Heart left ventricle (tissue), 16 donors: ENCODE measurements around the gene MICU1. TPM values are rescaled to one million over a fixed set of nuclear protein-coding genes. Genes with fewer than 3 reads are reported as not detected.
A peak's percentile ranks its signal among the peaks of the same experiment; 100 is the strongest.

Experiments used
- ATAC-seq, 4 donors: fragments of 200-7000 bp; cut with Tn5 transposase; one replicate each; pipeline ENCODE4 v1.9.1; 2020 to 2022; ENCODE audit warnings: moderate library complexity in 4 of 4, mild to moderate bottlenecking in 3 of 4, moderate number of reproducible peaks in 1 of 4
- DNase-seq, 5 donors: peaks; one replicate each; pipeline ENCODE4 v3.0.0-alpha.2; 2020
- H3K27ac ChIP-seq, 12 donors: fragments of 200-600 bp; sonication (generic) in 4 of 12; one replicate each; pipeline versions ENCODE4 v1.5.0 to v1.8.0; 2016 to 2022; ENCODE audit warnings: mild to moderate bottlenecking in 2 of 12
- H3K27me3 ChIP-seq, 9 donors: fragments of 200-600 bp; sonication (generic) in 2 of 9; one replicate each; pipeline versions ENCODE4 v1.5.1 to v1.8.0; 2016 to 2022; ENCODE audit warnings: mild to moderate bottlenecking in 3 of 9
- H3K36me3 ChIP-seq, 9 donors: fragments of 200-600 bp; sonication (generic) in 2 of 9; one replicate each; pipeline versions ENCODE4 v1.5.0 to v1.8.0; 2018 to 2022; ENCODE audit warnings: mild to moderate bottlenecking in 2 of 9
- H3K4me1 ChIP-seq, 12 donors: fragments of 200-600 bp; sonication (generic) in 4 of 12; one replicate each; pipeline versions ENCODE4 v1.5.0 to v1.8.0; 2016 to 2022; ENCODE audit warnings: mild to moderate bottlenecking in 3 of 12
- H3K4me3 ChIP-seq, 12 donors: fragments of 200-600 bp; sonication (generic) in 4 of 12; one replicate each; pipeline versions ENCODE4 v1.5.0 to v1.8.0; 2017 to 2022; ENCODE audit warnings: mild to moderate bottlenecking in 9 of 12, moderate library complexity in 4 of 12
- H3K9me3 ChIP-seq, 12 donors: fragments of 200-600 bp; sonication (generic) in 4 of 12; one replicate each; pipeline versions ENCODE4 v1.5.0 to v1.8.0; 2016 to 2022; ENCODE audit warnings: mild to moderate bottlenecking in 1 of 12
- POLR2A ChIP-seq, 2 donors: fragments of 450-650 bp; IDR thresholded peaks; one replicate each; pipeline ENCODE4 v1.6.1; 2017; ENCODE audit warnings: antibody characterized with exemption in 2 of 2, mild to moderate bottlenecking in 2 of 2, moderate library complexity in 2 of 2
- WGBS, 4 donors: extraction: QIAGEN DNeasy Blood & Tissue Kit in 2 of 4; methylation state at CpG; one replicate each; pipeline versions ENCODE4 v1.1.5 to v1.1.7; 2013 to 2018; 5-methylcytosine and 5-hydroxymethylcytosine counted together
- intact Hi-C, 10 donors: fragments of 100-400 bp; cut with DNase I; formaldehyde crosslinking; loops; one replicate each; pipeline versions ENCODE4 v1.11.1 to v1.14.2; 2022
- polyA plus RNA-seq, 2 donors: library from polyadenylated mRNA; stranded (reverse); fragments of 200-250 nt; gene quantifications; one replicate each; pipeline ENCODE4 v1.2.3, GENCODE V29; 2013
- total RNA-seq, 9 donors: library from RNA; depleted of rRNA in 2 of 9; stranded (reverse); fragments of >200 nt in 2 of 9; fragmentation: NEBNext Ultra II Directional in 3 of 9; extraction: Animal tissue kit (Norgen Biotek cat#: 25700) in 3 of 9; gene quantifications; one replicate each; pipeline versions ENCODE4 v1.1.0 to v1.2.4, GENCODE V29; 2016 to 2023
- TF ChIP-seq, protein P1 (sequence below), 12 donors: fragments of 200-600 bp; sonication (generic) in 4 of 12; IDR thresholded peaks; one replicate each; pipeline versions ENCODE4 v1.5.0 to v1.8.0; 2018 to 2022; ENCODE audit warnings: antibody characterized with exemption in 12 of 12, mild to moderate bottlenecking in 5 of 12
- donor health status: ischemic (EF 13 %, LVEDD 7.1; RV severe dilation, severe dysfunction).
- donor health status: healthy with polysubstance abuse.
- donor health status: DM: no; HTN: yes; CAD: no.
- donor health status: DM: no; HTN: no; CAD: no.
- donor health status: ischemic (EF 25% LVEDD 6.9; RV normal size, moderate dysfunction).
- donor health status: ischemic (EF 25% LVEDD 5.7; RV mildly dilated, moderate dysfunction).
- donor health status: healthy.
- donor health status: DM: yes; HTN: yes; CAD: no.
- donor health status: ischemic (EF 35%, LVEDD 5.7; RV mildly dilated, moderate dysfunction).
- donor health status: nonischemic (EF 11% LVEDD 7.7; RV severe dilation, severe dysfunction).
- donor health status: DM: yes; HTN: yes; CAD: no.
- donor health status: PGD.
- donor health status: ischemic (EF 29% LVEDD 5.4; RV normal size, mild dysfunction).
- donor health status: nonischemic (EF 23%, LVEDD 6.1; RV moderate dilation, normal function).

The MICU1 gene
- total and polyA plus RNA-seq, 11 donors: 33.3 to 54.2 (median 43.1) TPM

DNA sequence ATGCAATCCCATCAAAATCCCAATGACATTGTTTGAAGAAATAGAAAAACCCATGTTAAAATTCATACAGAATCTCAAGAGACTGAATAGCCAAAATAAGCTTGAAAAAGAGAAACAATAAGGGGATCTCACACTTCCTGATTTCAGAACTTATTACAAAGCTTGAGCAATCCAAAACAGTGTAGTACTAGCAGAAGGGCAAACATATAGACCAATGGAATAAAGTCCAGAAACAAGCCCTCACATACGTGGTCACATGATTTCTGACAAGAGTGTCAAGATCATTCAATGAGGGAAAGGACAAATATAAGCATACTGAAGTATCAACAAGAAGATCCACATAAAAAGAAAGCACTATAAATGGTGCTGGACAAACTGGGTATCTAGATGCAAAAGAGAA, 31.9 kb downstream of the MICU1 start:
- WGBS, 4 donors: 64 to 80% (median 69%) methylated on average over 1 of the region's 1 CpG
- TF ChIP-seq POLR2A (IDR thresholded peaks at IDR 0.05): no peak
- TF ChIP-seq, protein P1, sequence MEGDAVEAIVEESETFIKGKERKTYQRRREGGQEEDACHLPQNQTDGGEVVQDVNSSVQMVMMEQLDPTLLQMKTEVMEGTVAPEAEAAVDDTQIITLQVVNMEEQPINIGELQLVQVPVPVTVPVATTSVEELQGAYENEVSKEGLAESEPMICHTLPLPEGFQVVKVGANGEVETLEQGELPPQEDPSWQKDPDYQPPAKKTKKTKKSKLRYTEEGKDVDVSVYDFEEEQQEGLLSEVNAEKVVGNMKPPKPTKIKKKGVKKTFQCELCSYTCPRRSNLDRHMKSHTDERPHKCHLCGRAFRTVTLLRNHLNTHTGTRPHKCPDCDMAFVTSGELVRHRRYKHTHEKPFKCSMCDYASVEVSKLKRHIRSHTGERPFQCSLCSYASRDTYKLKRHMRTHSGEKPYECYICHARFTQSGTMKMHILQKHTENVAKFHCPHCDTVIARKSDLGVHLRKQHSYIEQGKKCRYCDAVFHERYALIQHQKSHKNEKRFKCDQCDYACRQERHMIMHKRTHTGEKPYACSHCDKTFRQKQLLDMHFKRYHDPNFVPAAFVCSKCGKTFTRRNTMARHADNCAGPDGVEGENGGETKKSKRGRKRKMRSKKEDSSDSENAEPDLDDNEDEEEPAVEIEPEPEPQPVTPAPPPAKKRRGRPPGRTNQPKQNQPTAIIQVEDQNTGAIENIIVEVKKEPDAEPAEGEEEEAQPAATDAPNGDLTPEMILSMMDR (IDR thresholded peaks at IDR 0.05): no peak
- DNase-seq (no peak), ATAC-seq (peak in 1 of 4 donors; percentile 45)
- H3K4me3 ChIP-seq: no peak overlapping the region
- H3K4me1 ChIP-seq: peaks cover 0 to 28% (median 0%) of the 10 kb centered on the region in 12 donors
- H3K9me3 ChIP-seq: peaks cover 0 to 13% (median 0%) of the 10 kb centered on the region in 12 donors
- intact Hi-C loops: no loop called here
- H3K27me3 ChIP-seq: no peaks in the 10 kb centered on the region
- no peaks in the 10 kb centered on the region for H3K36me3 ChIP-seq
- peak overlapping the region in 1 of 12 donors; percentile 21 for H3K27ac ChIP-seq

DNA sequence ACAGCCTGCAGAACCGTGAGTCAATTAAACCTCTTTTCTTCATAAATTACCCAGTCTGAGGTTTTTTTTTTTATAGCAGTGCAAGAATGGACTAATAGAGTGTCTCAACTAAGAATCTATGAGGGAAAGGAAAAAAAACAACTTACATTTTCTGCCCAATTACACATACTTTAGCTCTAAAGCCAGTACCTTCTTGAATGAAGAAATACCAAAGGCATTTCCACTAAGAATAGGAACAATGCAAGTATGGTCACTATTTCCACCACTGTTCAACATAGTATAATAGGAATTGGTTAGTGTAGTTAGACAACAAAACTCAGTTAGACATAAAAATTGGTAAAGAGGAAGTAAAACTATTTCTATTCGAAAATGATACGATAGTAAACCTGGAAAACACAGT, 37.6 kb downstream of the MICU1 start:
- H3K4me3 ChIP-seq: no peak overlapping the region
- DNase-seq (no peak), ATAC-seq (no peak)
- 85 to 94% (median 92%) methylated on average over 3 of the region's 3 CpGs for WGBS, 4 donors
- no peak overlapping the region for H3K27ac ChIP-seq
- peaks cover 0 to 12% (median 0%) of the 10 kb centered on the region in 12 donors for H3K9me3 ChIP-seq
- H3K4me1 ChIP-seq: peaks cover 0 to 8% (median 0%) of the 10 kb centered on the region in 12 donors
- TF ChIP-seq, protein P1 (IDR thresholded peaks at IDR 0.05): no peak
- TF ChIP-seq POLR2A (IDR thresholded peaks at IDR 0.05): no peak
- H3K36me3 ChIP-seq: no peaks in the 10 kb centered on the region
- no peaks in the 10 kb centered on the region for H3K27me3 ChIP-seq
- intact Hi-C loops: no loop called here

- no peak for DNase-seq
- WGBS, 4 donors: 97 to 98% (median 97%) methylated on average over 5 of the region's 5 CpGs
- peaks cover 0 to 5% (median 0%) of the 10 kb centered on the region in 12 donors for H3K9me3 ChIP-seq
These were observed 38.3 kb downstream of the MICU1 start for GRCh38 chr10:72587568-72587967.

GRCh38 chr10:72574636-72575035, 51.2 kb downstream of the MICU1 start:
- DNase-seq (no peak), ATAC-seq (no peak)
- Histone ChIP-seq H3K27me3 (no peaks in the 10 kb centered on the region), H3K4me3 (no peak overlapping the region), H3K27ac (no peak overlapping the region), H3K9me3 (no peaks in the 10 kb centered on the region), H3K36me3 (no peaks in the 10 kb centered on the region), H3K4me1 (peaks cover 0 to 6% (median 0%) of the 10 kb centered on the region in 12 donors)
- TF ChIP-seq, protein P1 (IDR thresholded peaks at IDR 0.05): no peak
- TF ChIP-seq POLR2A (IDR thresholded peaks at IDR 0.05): no peak
- intact Hi-C loops: no loop called here
- WGBS, 4 donors: 94 to 99% (median 95%) methylated on average over 4 of the region's 4 CpGs

More at GRCh38 chr10:72587568-72587967, 38.3 kb downstream of the MICU1 start:
- ATAC-seq: no peak
- Histone ChIP-seq H3K4me3 (no peak overlapping the region), H3K36me3 (no peaks in the 10 kb centered on the region), H3K27ac (no peak overlapping the region), H3K4me1 (peaks cover 0 to 5% (median 0%) of the 10 kb centered on the region in 12 donors), H3K27me3 (no peaks in the 10 kb centered on the region)
- intact Hi-C loops: no loop called here
- TF ChIP-seq POLR2A (IDR thresholded peaks at IDR 0.05): no peak
- TF ChIP-seq, protein P1 (IDR thresholded peaks at IDR 0.05): no peak
